PC-9 (cell line): Measurements from ENCODE around the gene SHISA7. TPM values are rescaled to one million over a fixed set of nuclear protein-coding genes. Genes with fewer than 3 reads are reported as not detected.

Experiments
- BruUV-seq: library from RNA; stranded (reverse); fragments of 400-500 nt; replicated peaks from 2 replicates; lab custom pipeline; 2021; lab: Mats Ljungman, UMichigan
- CTCF ChIA-PET: fragments of 300-600 bp; sonication (Branson Sonifier 250); formaldehyde crosslinking; loops from one replicate; lab custom pipeline; 2022; ENCODE audit warnings: antibody characterized with exemption; lab: Charles Lee
- POLR2A ChIA-PET: fragments of 300-600 bp; sonication (Branson Sonifier 250); formaldehyde crosslinking; loops from one replicate; lab custom pipeline; 2022; ENCODE audit warnings: antibody characterized with exemption; ENCODE audit not compliant: unreplicated experiment; lab: Charles Lee
- DNase-seq, 2 experiments: peaks; one replicate each; pipeline versions ENCODE4 v3.0.0 to v3.0.0-alpha.2; 2015 to 2022; ENCODE audit warnings: mixed read lengths in 1 of 2
- H2AFZ ChIP-seq: fragments of 200-600 bp; sonication (generic); 2 replicates; pipeline ENCODE4 v1.8.1; 2017; ENCODE audit warnings: antibody characterized with exemption
- H3F3A ChIP-seq: fragments of 200-600 bp; sonication (generic); 2 replicates; pipeline ENCODE4 v1.8.1; 2017; ENCODE audit warnings: antibody characterized with exemption, mild to moderate bottlenecking, low read depth; ENCODE audit not compliant: insufficient read depth
- H3K27ac ChIP-seq: fragments of 200-600 bp; sonication (generic); 2 replicates; pipeline ENCODE4 v1.6.1; 2016; ENCODE audit warnings: mixed run types
- H3K27me3 ChIP-seq: fragments of 200-600 bp; sonication (generic); 2 replicates; pipeline ENCODE4 v1.6.1; 2016; ENCODE audit warnings: low read depth, mixed run types; ENCODE audit not compliant: insufficient read depth
- H3K36me3 ChIP-seq: fragments of 200-600 bp; sonication (generic); 2 replicates; pipeline ENCODE4 v1.6.1; 2016; ENCODE audit warnings: low read depth, mixed run types
- H3K4me1 ChIP-seq: fragments of 200-600 bp; sonication (generic); replicated peaks from 2 replicates; pipeline ENCODE4 v1.6.1; 2016; ENCODE audit warnings: mixed run types; ENCODE audit not compliant: insufficient read depth
- H3K4me2 ChIP-seq: fragments of 200-600 bp; sonication (generic); 2 replicates; pipeline ENCODE4 v1.6.1; 2017; ENCODE audit warnings: mixed run types
- H3K4me3 ChIP-seq: fragments of 200-600 bp; sonication (generic); 2 replicates; pipeline ENCODE4 v1.6.1; 2016; ENCODE audit warnings: mixed run types
- H3K79me2 ChIP-seq: fragments of 200-600 bp; sonication (generic); 2 replicates; pipeline ENCODE4 v1.6.1; 2017; ENCODE audit warnings: low read depth, mixed run types
- H3K9me2 ChIP-seq: fragments of 200-600 bp; sonication (generic); 2 replicates; pipeline ENCODE4 v1.8.1; 2017; ENCODE audit warnings: mild to moderate bottlenecking; ENCODE audit not compliant: insufficient read depth
- H3K9me3 ChIP-seq: fragments of 200-600 bp; sonication (generic); 2 replicates; pipeline ENCODE4 v1.8.1; 2016; ENCODE audit warnings: low read depth; ENCODE audit not compliant: insufficient read depth
- H4K20me1 ChIP-seq: fragments of 200-600 bp; sonication (generic); 2 replicates; pipeline ENCODE4 v1.8.1; 2017; ENCODE audit not compliant: insufficient read depth
- CTCF ChIP-seq: fragments of 200-600 bp; sonication (generic); conservative IDR thresholded peaks from 2 replicates; pipeline ENCODE4 v1.6.1; 2017; ENCODE audit warnings: mixed run types, antibody characterized with exemption, mild to moderate bottlenecking, moderate library complexity
- EZH2 ChIP-seq: fragments of 200-600 bp; sonication (generic); IDR thresholded peaks from 2 replicates; pipeline ENCODE4 v1.8.0; 2017; ENCODE audit warnings: antibody characterized with exemption, low read depth
- intact Hi-C: fragments of 100-400 bp; cut with micrococcal nuclease; formaldehyde crosslinking; loops from one replicate; pipeline ENCODE4 v1.10.0; 2022; ENCODE audit not compliant: unreplicated experiment
- total RNA-seq: library from RNA; stranded (reverse); gene quantifications from 2 replicates; pipeline ENCODE4 v1.2.3, GENCODE V29; 2021

SHISA7 gene
- total RNA-seq, 1 experiment from 2014 or later, result not detected

GRCh38 chr19:55481794-55482155 is 38.7 kb upstream of the SHISA7 start:
- Histone ChIP-seq H3K79me2 (peaks cover 29% of the 10 kb centered on the region), H3K27ac (no peak overlapping the region), H3K27me3 (no peaks in the 10 kb centered on the region), H3K4me3 (no peak overlapping the region), H2AFZ (no peak overlapping the region), H3K9me2 (no peaks in the 10 kb centered on the region), H3F3A (peaks cover 25% of the 10 kb centered on the region; the same call in 1 of the 2 replicates), H4K20me1 (peaks cover 27% of the 10 kb centered on the region), H3K9me3 (no peaks in the 10 kb centered on the region), H3K4me2 (no peak overlapping the region), H3K4me1 (peaks cover 17% of the 10 kb centered on the region), H3K36me3 (no peaks in the 10 kb centered on the region)
- ChIA-PET POLR2A (interaction anchor here (0.6 kb wide), 1 partner anchor 308 kb away, joined by 21 read pairs; no protein-coding TSS in a partner anchor), CTCF (no interaction called here)
- intact Hi-C loops, result no loop called here
- no TSS peak for BruUV-seq
- DNase-seq, result no peak
- no peak for TF ChIP-seq EZH2
- TF ChIP-seq CTCF, result no peak

DNA sequence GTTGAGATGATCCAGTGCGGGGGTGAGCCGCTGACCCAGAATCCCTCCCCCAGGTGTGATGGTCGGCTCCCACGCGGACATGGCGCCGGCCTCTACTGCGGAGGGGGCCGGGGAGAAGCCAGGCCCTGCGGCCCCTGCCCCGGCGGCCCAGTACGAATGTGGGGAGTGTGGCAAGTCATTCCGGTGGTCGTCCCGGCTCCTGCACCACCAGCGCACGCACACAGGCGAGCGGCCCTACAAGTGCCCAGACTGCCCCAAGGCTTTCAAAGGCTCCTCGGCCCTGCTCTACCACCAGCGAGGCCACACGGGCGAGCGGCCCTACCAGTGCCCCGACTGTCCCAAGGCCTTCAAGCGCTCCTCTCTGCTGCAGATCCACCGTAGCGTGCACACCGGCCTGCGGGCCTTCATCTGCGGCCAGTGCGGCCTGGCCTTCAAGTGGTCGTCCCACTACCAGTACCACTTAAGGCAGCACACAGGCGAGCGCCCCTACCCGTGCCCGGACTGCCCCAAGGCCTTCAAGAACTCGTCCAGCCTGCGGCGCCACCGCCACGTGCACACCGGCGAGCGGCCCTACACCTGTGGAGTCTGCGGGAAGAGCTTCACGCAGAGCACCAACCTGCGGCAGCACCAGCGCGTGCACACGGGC is 38.2 kb upstream of the SHISA7 start:
- intact Hi-C loops, result no loop called here
- H3K4me1 ChIP-seq, result peaks cover 16% of the 10 kb centered on the region
- H3K4me2 ChIP-seq, result no peak overlapping the region
- no TSS peak for BruUV-seq
- H3K9me2 ChIP-seq, result no peaks in the 10 kb centered on the region
- no peaks in the 10 kb centered on the region for H3K9me3 ChIP-seq
- ChIA-PET CTCF (no interaction called here), POLR2A (no interaction called here)
- TF ChIP-seq EZH2, result no peak
- no peak for TF ChIP-seq CTCF
- H3K27me3 ChIP-seq, result no peaks in the 10 kb centered on the region
- peaks cover 24% of the 10 kb centered on the region; the same call in 1 of the 2 replicates for H3F3A ChIP-seq
- peaks cover 27% of the 10 kb centered on the region for H4K20me1 ChIP-seq
- no peak overlapping the region for H3K4me3 ChIP-seq
- no peak overlapping the region for H3K27ac ChIP-seq
- no peak for DNase-seq
- H2AFZ ChIP-seq, result no peak overlapping the region
- peaks cover 29% of the 10 kb centered on the region for H3K79me2 ChIP-seq
- no peaks in the 10 kb centered on the region for H3K36me3 ChIP-seq

- Histone ChIP-seq H2AFZ (no peak overlapping the region), H3K27me3 (no peaks in the 10 kb centered on the region), H3K79me2 (peaks cover 29% of the 10 kb centered on the region), H3K4me3 (no peak overlapping the region), H3K36me3 (no peaks in the 10 kb centered on the region), H3K9me3 (no peaks in the 10 kb centered on the region), H3K9me2 (no peaks in the 10 kb centered on the region), H4K20me1 (peaks cover 27% of the 10 kb centered on the region), H3F3A (peaks cover 39% of the 10 kb centered on the region), H3K4me1 (peaks cover 28% of the 10 kb centered on the region), H3K4me2 (no peak overlapping the region), H3K27ac (no peak overlapping the region)
- ChIA-PET CTCF (interaction anchor here (0.6 kb wide), 1 partner anchor 11 kb away, joined by 6 read pairs; no protein-coding TSS in a partner anchor), POLR2A (no interaction called here)
- BruUV-seq, result no TSS peak
- DNase-seq, result no peak
- intact Hi-C loops, result loop anchor here (5.0 to 10.0 kb wide), 5 partner anchors 68 to 1292 kb away; partner anchors contain the start of genes LENG9, MBOAT7, RDH13 and SBK3
- TF ChIP-seq CTCF, result no peak
- no peak for TF ChIP-seq EZH2
Observed at GRCh38 chr19:55479451-55480230, 36.5 kb upstream of the SHISA7 start.
